ENCODE results near the gene ANO3.

ANO3 gene

DNA sequence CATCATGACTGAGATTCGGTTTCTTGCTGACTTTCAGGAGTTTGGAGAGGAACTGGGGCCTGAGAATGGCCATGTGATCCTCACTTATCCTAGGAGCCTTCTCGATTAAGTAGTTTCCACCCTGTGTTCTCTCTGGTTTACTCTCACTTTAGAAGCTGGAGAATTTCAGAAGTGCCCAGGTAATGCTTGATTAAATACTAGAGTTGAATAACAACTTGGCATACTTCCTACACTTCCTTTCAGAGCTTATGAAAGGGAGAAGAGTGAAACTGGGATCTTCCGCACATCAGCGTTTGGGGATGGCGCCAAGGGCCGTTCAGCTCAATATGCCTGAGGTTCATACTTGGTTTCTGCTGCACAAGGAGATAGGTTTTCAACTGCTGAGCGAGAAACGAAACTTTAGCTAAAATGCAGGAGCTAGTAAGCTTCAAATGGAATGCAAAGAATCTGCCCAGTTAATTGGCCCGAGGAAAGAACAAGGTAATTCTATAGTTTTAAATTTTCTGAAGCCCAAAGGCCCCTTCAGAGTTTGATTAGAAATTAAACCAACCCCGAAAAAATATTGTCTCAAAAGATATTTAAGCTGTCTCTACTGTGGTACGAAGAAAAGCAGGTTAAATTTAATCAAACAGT lies 241.0 kb downstream of the ANO3 start:
- Histone ChIP-seq H3K4me3 (ENCODE audit: low read length) (no peak overlapping the region), H3K79me2 (ENCODE audit: control insufficient read depth, low read length) (no peaks in the 10 kb centered on the region), H3K9me3 (ENCODE audit: control insufficient read depth, insufficient read depth, low read length) (no peaks in the 10 kb centered on the region), H3K4me2 (ENCODE audit: low read length) (no peak overlapping the region), H3K27me3 (ENCODE audit: control insufficient read depth, low read length) (no peaks in the 10 kb centered on the region), H3K27ac (ENCODE audit: low read depth, low read length) (no peak overlapping the region), H4K20me1 (ENCODE audit: control insufficient read depth, insufficient read depth, low read depth, low read length) (no peaks in the 10 kb centered on the region), H3K9me2 (replicated peaks; ENCODE audit: control insufficient read depth, low read length) (no peaks in the 10 kb centered on the region), H3K4me1 (ENCODE audit: control insufficient read depth, low read length) (no peaks in the 10 kb centered on the region), H3K36me3 (ENCODE audit: control insufficient read depth, low read length) (no peaks in the 10 kb centered on the region), H3F3A (ENCODE audit: control insufficient read depth, insufficient read depth) (no peaks in the 10 kb centered on the region)
- TF ChIP-seq, protein P1, sequence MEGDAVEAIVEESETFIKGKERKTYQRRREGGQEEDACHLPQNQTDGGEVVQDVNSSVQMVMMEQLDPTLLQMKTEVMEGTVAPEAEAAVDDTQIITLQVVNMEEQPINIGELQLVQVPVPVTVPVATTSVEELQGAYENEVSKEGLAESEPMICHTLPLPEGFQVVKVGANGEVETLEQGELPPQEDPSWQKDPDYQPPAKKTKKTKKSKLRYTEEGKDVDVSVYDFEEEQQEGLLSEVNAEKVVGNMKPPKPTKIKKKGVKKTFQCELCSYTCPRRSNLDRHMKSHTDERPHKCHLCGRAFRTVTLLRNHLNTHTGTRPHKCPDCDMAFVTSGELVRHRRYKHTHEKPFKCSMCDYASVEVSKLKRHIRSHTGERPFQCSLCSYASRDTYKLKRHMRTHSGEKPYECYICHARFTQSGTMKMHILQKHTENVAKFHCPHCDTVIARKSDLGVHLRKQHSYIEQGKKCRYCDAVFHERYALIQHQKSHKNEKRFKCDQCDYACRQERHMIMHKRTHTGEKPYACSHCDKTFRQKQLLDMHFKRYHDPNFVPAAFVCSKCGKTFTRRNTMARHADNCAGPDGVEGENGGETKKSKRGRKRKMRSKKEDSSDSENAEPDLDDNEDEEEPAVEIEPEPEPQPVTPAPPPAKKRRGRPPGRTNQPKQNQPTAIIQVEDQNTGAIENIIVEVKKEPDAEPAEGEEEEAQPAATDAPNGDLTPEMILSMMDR (IDR thresholded peaks at IDR 0.05; ENCODE audit: low read depth, low read length, poor library complexity, severe bottlenecking), result no peak
- no peak for TF ChIP-seq EZH2phosphoT487 (IDR thresholded peaks at IDR 0.05; ENCODE audit: borderline replicate concordance, low read length)

DNA sequence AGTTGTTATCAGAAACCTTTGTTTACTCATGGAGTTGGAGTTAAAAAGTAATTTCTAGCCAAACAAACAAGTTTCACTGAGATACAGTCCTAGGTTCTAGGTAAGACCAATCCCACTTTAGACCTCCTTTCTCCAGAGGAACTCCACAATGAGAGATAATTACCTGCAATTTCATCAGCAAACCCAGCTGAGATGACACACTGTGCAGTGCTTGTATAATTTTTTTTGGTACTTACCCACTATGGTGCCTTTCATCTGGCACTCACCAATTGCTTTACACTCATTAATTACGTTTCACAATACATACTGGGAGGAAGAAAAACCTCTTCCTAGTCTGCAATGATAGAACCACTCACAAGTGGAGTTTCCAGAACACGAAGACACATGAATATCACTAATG lies 242.0 kb downstream of the ANO3 start:
- Histone ChIP-seq H3K4me2 (ENCODE audit: low read length) (no peak overlapping the region), H3K4me1 (ENCODE audit: control insufficient read depth, low read length) (no peaks in the 10 kb centered on the region), H3K9me3 (ENCODE audit: control insufficient read depth, insufficient read depth, low read length) (no peaks in the 10 kb centered on the region), H3K27me3 (ENCODE audit: control insufficient read depth, low read length) (no peaks in the 10 kb centered on the region), H3F3A (ENCODE audit: control insufficient read depth, insufficient read depth) (no peaks in the 10 kb centered on the region), H3K27ac (ENCODE audit: low read depth, low read length) (no peak overlapping the region), H3K79me2 (ENCODE audit: control insufficient read depth, low read length) (no peaks in the 10 kb centered on the region), H4K20me1 (ENCODE audit: control insufficient read depth, insufficient read depth, low read depth, low read length) (no peaks in the 10 kb centered on the region), H3K36me3 (ENCODE audit: control insufficient read depth, low read length) (no peaks in the 10 kb centered on the region), H3K9me2 (replicated peaks; ENCODE audit: control insufficient read depth, low read length) (no peaks in the 10 kb centered on the region), H3K4me3 (ENCODE audit: low read length) (no peak overlapping the region)
- TF ChIP-seq, protein P1 (IDR thresholded peaks at IDR 0.05; ENCODE audit: low read depth, low read length, poor library complexity, severe bottlenecking), result no peak

DNA sequence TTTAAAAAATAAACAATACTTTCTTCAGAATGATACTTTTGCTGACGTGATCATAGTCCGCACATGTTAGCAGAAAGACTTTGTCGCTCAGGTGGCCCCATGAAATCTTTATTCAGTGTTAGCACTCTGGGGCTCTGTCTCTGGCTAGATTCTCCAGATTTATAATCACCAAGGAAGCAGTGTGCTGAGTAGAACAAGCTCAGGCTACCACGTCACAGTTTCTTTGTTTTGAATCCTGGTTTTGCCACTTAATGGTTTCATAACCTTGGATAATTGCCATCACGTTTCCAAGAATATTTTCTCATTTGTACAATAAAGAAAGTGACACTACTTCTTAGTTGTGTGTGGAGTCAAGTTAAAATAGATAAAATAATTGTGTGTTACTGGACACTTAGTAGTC lies 244.0 kb downstream of the ANO3 start:
- TF ChIP-seq, protein P1 (IDR thresholded peaks at IDR 0.05; ENCODE audit: low read depth, low read length, poor library complexity, severe bottlenecking), result no peak
- TF ChIP-seq EZH2phosphoT487 (IDR thresholded peaks at IDR 0.05; ENCODE audit: borderline replicate concordance, low read length), result no peak

More for the DNA sequence above, 244.0 kb downstream of the ANO3 start:
- no peak overlapping the region for H3K27ac ChIP-seq (ENCODE audit: low read depth, low read length)
- no peaks in the 10 kb centered on the region for H3K9me2 ChIP-seq (replicated peaks; ENCODE audit: control insufficient read depth, low read length)
- H3K4me3 ChIP-seq (ENCODE audit: low read length), result no peak overlapping the region
- H3K36me3 ChIP-seq (ENCODE audit: control insufficient read depth, low read length), result no peaks in the 10 kb centered on the region
- no peaks in the 10 kb centered on the region for H3F3A ChIP-seq (ENCODE audit: control insufficient read depth, insufficient read depth)
- no peaks in the 10 kb centered on the region for H4K20me1 ChIP-seq (ENCODE audit: control insufficient read depth, insufficient read depth, low read depth, low read length)
- no peak overlapping the region for H3K4me2 ChIP-seq (ENCODE audit: low read length)
- no peaks in the 10 kb centered on the region for H3K4me1 ChIP-seq (ENCODE audit: control insufficient read depth, low read length)
- H3K79me2 ChIP-seq (ENCODE audit: control insufficient read depth, low read length), result no peaks in the 10 kb centered on the region
- H3K27me3 ChIP-seq (ENCODE audit: control insufficient read depth, low read length), result no peaks in the 10 kb centered on the region
- H3K9me3 ChIP-seq (ENCODE audit: control insufficient read depth, insufficient read depth, low read length), result no peaks in the 10 kb centered on the region
